Measurements from ENCODE around the gene PSMG4.

DNA sequence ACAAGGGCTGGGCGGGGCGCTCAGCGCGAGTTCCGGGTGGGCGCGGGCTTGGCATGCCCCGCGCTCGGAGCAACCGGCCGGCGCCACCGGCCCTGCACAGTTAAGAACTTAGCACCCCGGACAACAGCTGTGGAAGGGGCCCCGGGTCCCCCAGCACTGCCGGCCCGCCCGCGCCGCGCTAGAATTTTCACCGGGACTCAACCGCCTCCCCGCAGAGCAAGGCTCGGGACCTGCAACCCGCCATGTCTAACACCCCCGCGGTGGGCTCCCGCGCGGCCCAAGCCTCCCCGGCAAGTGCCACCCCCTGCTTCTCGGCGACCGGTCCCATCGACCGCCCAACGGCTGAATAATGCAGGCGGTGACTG lies 5.2 kb upstream of the PSMG4 start:
- TF ChIP-seq BHLHE40 (IDR thresholded peaks at IDR 0.05; ENCODE audit: borderline replicate concordance): no peak
- TF ChIP-seq LEF1 (IDR thresholded peaks at IDR 0.05; ENCODE audit: borderline replicate concordance): no peak
- no peak for TF ChIP-seq SP1 (IDR thresholded peaks at IDR 0.05)
- TF ChIP-seq TARDBP (IDR thresholded peaks at IDR 0.05): no peak
